NCI-H460 (cell line): Measurements from ENCODE around the gene ANKRD60. TPM values are rescaled to one million over a fixed set of nuclear protein-coding genes. Genes with fewer than 3 reads are reported as not detected.

ENCODE experiments used
- DNase-seq: peaks from one replicate; pipeline ENCODE4 v3.0.0-alpha.2; 2016; ENCODE audit warnings: low read depth; ENCODE audit errors: extremely low read depth
- polyA plus RNA-seq: library from polyadenylated mRNA; depleted of rRNA; stranded (reverse); fragments of >200 nt; gene quantifications from 2 replicates; pipeline ENCODE4 v1.2.3, GENCODE V29; 2014; cell fraction: nucleus; rRNA removed
- total RNA-seq: library from RNA; depleted of rRNA; stranded (reverse); fragments of >200 nt; shearing (Covaris generic); gene quantifications from 2 replicates; pipeline ENCODE4 v1.2.3, GENCODE V29; 2014; rRNA removed

Gene ANKRD60, protein sequence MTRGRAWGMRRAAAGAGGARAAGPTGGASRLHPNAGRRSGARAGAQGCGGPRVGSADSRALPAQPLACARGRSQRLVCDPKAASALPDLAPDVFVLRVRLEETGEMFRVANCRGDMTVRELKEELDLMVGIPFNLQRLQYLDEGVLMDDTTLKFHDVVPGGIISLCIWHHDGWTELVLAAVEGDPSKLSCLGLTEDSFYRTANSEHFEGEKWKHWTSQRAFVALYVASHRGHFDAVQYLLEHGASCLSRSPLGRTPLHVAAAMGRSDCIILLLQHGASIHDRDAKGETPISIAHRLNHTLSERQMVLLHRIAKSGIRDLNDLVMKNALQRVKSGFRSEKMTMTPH
- total RNA-seq = not detected in 2 replicates
- not detected in 2 replicates for polyA plus RNA-seq

DNA sequence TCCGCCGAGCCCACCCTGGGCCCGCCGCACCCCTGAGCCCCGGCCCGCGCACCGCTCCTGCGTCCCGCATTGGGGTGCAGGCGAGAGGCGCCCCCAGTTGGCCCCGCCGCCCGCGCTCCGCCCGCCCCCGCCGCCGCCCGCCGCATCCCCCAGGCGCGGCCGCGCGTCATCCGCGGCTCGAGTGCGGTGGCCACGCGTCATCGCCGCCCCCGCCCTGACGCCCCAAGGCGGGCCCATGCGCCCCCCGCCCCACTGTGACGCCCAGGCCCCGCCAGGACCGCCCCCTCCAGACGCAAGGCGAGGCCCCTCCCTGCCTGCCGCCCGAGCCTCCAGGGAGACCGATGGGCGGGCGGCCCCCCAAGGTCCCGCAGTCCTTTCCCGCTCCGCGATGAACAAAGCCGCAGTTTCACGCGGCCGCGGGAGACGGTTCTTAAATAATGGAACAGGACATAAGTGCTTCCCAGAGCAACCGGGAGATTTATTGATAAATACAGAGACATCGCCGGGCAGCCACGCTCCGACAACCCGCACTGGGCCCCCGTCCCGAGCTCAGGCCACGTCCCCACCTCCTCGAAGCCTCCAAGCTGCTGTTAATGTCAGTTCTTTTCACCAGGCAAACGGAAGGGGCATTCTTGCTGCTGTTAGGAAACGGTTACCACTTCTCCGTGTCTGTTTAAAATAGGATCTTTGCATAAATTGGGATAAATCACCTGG is at the start of gene ANKRD60:
Gene ANKRD60, minus strand, starts transcription at position 170 of the 714 bp plus-strand sequence. Its CDS starts 0 bp downstream, at position 170.
- DNase-seq = no peak

DNA sequence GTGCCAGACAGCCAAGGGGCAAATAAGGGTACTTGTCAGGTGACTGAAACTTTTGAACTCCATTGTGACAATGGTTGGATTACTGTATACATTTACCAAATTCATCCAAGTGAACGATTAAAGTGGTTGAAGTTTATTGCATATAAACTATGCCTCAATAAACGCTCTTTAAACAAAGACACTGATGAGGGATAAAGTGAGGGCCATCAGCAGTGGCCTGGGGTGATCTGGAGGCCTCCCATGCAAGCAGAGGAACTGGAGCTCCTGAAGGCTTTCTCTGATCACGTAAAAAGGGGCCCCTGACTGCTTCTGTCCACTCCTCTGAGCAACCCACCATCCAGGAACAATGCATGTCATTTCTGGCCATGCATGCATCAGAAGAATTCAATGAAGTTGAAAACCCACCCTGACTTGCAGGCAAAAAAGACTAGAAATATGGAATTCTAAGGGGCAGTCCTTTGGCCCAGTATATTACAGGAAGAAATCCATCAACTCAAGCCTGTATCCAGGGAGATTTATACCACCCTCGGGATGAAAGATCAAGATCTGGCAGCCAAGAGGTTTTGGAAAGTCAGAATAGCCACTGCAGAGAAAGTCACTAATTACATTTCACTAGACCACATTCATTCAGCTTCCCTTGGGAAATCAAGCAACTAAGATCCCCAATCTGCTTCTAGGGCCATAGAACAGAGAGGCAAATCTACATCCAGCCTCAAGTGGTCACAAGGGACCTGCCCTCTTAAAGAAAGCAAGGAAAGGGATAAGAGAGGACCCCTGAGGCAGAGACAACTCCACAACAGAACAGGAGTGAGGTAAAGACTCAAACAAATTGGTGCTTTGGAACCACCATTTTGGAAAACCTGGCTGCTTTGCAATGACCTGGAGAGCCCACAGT is 49.4 kb upstream of the ANKRD60 start:
- no peak for DNase-seq

DNA sequence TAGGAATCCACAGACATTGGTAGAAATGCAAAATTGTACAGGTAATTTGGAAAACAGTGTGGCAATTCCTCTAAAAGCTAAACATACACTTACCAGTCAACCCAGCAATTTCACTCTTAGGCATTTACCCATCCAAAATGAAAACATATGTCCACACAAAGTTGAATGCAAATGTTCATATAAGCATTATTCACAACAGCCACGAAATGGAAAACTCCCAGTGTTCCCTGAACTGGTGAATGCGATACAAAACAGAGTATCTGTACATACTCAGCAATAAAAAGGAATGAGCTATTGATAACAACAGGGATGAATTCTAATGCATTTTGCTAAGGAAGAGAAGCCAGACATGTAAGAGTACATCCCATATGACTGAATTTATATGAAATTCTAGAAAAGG is 48.7 kb upstream of the ANKRD60 start:
- DNase-seq = no peak

DNA sequence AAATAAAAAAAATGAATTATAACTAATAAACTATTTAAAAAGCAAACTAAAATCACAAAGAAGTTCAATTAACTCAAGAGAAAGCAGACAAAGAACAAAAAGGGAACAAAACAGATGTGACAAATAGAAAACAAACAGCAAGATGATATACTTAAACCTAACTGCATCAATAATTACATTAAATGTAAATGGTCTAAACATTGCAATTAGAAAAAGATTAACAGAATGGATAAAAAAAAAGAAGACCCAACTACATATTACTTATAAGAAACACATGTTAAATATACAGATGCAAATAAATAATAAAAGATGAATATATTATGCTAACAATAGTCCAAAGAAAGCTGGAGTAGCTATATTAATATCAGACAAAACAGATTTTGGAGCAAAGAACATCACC is 45.9 kb upstream of the ANKRD60 start:
- DNase-seq = no peak

DNA sequence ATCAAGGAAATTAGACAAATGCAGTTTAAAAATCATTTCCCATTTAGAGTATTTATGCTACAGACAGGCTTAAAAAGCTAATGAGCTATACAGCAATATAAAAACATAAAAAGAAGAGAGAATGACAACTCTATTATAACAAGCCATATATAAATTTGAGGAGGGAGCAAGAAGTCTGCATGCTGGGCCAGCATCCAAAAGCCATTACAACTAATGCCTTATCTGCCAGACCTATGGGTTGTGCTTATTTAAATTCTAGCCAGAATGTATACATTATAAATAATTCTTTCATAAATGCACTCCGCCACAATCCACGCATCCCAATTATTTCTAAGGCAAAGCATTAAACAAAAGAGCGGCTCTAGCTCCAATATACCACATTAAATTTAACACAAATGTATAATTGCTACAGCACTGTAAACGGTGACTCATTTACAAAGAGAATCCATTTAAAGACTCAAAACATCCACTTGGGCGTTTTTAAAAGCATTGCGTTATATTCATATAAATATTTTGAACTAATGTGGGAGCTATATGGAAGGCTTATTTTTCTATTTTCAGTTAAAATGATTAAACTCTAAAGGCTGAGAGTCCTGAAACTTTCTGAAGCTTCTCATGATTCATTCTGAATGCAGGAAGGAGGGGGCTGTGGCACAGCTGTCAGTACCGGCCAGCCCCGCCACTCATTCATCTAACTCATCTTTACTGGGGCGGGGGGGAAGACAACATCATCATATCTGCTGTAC is 43.3 kb upstream of the ANKRD60 start:
- DNase-seq = no peak

DNA sequence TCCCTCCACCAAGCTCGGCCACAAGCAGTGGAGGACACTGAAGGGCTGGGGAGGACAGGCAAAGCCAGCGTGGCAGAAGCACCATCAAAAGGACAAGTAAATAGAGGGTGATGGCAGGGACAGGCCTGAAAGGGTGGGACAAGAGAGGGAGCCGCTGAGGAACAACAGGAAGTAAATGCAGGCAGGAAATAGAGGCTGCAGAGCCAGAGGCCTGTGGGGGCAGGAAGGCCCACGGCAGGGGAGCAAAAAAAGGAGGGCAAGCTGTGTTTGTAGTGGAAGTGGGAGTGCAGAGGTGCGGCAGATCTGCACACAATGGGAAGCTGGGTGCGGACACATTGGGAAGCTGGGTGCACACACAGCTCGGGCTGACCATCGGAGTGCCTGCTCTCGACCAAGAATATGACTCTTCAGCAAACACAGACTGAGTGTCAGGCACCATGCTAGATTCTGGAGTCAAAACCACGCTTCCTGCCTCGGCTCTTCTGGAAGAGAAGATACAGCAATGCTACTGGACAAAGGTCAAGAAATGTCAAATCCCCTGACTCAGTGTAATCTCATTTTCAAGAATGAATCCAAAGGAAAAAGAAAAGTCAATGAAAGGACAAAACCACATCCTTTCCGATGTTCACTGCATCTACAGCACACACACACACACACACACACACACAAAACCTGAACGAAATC is 40.6 kb upstream of the ANKRD60 start:
- no peak for DNase-seq

DNA sequence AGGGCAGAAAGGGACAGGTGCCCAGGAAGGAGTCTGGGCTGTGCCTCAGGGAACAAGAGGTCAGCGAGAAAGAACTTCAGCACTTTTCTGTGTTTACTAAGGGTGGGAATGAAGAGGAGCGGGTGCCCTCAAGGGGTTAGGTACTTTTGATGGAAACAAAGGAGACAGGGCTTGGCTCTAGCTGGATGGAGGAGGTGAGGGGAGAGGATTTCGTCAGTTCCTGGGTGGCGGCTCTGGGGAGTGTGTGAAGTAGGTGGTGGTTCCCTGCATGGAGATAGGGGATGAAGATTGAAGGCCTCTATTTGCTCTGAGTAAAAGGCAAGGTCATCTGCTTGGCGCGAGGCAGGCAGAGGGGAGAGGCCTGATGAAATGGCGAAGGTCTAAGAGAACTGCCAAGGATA is 40.0 kb upstream of the ANKRD60 start:
- DNase-seq = no peak

DNA sequence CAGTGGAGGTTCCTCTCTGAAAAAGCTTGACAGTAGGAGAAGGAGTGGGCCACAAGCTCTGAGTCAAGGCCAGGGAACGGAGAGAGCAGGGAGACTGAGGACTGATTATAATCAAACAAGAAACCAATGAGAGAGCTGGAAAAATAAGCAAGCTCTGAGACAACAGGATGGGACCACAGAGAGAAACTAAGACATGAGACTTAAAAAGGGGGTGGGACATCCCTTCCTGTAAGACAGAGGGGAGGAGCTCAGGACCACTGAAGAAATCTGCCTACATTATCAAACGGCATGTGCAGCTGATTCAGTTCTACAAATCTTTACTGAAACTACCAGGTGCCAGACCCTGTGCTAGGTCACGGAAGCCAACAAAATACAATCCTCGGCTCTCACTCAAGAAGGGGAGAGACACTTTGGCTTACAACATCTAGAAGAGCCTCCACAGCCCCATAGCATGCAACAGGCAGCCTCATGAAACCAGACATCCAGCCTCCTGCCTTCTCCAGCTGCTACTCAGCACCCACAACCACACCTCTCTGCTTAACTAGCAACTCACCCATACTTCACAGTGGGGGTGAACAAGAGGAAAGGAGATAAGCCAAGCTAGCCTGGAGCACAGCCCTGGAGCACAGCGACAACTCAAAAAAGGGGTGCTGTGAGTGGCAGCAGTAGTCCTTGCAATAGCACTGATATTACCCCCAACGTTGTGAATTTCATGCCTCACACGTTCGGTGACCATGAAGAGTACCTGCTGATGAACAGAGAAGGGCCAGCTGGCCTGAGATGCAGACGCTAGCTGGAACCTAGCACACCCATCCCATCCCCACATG is 39.1 kb upstream of the ANKRD60 start:
- DNase-seq = no peak

DNA sequence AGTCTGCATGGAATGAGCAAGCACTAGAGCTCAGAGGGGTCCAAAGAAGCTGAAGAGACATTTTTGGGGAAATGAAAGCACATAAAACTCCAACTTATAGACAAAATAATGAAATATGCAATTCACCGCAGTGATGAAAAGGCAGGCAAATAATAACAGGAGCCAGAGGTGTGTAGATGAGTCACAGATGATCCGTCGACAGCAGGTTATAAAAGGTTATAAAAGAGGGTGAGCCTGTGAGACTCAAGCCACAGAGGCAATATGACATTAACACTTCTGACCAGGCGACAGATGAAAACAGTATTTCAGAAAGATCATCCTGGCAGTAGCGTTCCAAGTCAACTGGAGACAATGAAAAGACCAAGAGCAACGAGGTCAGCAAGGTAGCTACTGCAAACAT is 35.8 kb upstream of the ANKRD60 start:
- DNase-seq = no peak

DNA sequence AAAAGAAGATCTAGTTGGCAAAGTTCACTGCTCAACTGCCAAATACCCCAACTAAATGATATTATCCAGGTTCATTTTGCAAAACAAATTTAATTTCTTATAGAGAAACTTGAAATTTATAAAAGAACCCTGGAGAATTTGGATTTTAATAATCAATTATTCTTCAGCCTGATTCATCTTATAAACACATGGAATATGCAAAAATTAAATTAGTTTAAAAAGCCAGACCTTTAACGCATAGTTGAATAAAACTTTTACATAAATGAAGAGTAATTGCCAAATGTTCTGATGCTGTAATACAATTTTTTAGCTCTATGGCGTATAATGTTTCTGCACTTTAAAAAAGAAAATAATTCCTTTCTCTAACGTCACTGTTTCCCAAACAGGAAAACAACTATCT is 33.2 kb upstream of the ANKRD60 start:
- no peak for DNase-seq

DNA sequence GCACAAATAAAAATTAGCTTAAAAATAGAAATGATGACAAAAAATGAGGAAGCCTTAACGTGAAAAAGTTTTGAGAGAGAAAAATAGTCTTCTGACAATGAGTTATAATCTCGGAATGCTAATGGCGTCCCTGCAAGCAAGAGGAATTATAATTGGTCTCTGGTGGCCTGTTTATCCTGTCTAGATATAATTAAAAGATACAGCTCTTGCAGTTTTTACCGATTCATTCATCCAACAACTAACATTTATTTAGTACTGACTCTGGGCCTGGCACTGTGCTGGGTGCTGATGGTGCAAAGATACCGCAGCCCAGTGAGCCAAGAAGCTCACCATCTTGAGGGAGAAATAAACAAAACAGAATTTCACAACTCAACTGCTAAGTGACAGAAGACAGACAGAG is 31.6 kb upstream of the ANKRD60 start:
- DNase-seq = no peak

DNA sequence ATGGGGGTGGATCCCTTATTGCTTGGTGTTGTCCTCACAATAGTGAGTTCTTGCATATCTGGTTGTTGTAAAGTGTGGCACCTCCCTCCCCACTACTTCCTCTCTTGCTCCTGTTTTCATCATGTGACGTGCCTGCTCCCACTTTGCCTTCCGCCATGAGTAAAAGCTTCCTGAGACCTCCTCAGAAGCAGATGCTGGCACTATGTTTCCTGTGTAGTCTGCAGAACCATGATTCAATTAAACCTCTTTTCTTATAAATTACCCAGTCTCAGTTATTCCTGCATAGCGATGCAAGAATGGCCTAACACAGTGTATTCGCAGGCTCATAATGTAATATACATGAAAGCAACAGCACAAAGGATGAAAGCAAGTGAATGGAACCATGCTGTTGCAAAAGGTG is 28.4 kb upstream of the ANKRD60 start:
- DNase-seq = no peak

DNA sequence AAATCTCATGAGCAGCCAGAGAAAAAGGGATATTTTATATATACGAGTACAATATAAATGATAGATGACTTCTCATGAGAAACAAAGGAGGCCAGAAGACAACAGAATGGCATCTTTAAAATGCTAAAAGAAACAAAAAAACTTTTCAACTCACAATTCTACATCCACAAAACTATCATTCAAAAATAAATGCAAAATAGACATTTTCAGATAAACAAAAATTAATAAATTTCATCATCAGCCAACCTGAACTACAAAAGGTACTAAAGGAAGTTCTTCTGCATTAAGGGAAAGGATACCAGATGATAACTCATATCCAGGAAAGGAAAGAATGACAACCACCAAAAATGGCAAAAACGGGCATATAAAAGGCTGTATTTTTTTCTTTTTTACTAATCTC is 27.9 kb upstream of the ANKRD60 start:
- no peak for DNase-seq

DNA sequence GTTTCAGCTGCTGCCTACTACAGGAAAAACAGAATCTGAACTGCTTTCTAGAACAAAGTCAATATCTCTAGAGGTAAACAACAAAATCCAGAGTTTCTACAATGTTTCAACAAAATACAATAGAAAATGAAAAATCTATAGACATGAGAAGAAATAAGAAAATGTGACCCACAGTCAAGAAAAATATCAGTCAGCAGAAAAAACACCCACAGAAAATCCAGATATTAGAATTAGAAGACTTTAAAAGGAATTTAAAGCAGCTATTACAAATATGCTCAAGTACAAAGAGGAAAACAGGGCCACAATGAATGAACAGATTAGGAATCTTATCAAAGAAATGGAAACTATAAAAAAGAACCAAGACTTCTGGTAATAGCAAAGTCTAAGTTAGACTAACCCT is 26.4 kb upstream of the ANKRD60 start:
- DNase-seq = no peak

DNA sequence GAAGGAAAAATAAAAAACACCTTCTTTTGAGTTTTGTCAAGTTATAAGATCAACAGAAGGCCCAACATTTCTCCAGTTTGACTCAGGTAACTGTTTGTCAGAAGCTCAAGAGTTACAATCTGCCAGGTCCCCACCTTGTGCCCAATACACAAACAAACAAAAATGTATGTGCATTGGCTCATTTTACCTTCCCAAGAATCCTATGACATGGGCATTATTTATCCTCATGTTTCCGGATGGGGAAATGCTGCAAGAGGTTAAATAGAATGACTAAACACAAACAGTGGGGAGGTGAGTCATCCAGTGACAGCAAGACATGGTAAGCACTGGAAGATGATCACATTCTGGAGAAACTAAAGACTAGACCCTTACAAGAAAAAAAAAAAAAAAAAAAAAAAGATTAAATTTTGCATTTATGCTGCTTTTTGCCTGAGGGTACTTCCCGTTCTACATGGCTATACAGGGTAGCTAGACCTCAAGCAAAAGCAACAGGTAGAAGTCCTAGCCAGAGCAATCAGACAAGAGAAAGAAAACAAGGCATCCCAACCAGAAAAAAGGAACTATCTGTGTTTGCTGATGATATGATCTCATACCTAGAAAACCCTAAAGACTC is 23.6 kb upstream of the ANKRD60 start:
- DNase-seq = peak; percentile 93

DNA sequence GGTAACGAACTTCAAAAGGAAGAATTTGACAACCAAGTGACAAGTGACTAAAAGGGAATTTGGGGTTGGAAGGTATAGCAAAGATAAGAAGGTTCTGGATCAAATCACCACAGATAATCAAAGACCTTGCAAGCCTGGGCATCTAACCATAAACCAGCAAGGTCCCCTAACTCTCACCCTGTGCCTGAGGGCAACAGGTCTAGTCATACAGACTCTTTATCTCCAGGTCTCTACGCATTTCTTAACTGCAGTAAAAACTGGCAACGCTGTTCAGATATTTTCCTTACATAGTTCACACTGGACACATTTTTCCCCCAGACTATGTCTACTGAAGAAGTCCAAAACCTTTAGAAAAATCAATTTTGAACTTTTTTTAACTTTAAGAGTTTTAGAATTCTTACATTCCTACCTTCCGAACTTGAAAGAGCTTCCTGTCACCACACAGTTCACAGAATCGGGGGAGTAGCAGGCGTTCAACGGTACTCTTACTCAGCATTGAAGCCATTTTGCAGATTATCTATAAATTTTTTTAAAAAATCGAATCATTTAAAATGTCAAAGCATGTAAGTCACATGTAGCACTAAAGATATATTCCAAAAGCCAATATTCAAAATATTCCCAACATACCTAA is 23.0 kb upstream of the ANKRD60 start:
- DNase-seq = no peak

DNA sequence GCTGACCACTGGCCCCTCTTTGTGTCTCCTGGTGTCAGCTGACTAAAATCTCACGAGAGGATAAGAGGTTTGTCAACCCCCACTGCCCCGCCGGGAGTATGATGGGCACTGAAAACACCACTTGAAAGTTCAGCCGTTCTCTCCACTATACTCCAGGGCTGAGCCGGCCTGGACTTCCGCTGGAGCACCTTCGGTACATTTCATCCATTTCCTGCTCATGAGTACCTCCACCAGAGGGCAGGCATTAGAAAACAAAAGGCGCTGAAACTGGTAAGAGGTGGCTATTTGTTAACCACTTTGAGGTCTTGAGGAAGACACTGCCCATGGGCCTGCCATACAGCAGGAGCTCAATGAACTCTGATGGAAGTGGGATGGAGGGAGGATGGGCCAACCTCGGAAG is 17.9 kb upstream of the ANKRD60 start:
- peak; percentile 37 for DNase-seq

DNA sequence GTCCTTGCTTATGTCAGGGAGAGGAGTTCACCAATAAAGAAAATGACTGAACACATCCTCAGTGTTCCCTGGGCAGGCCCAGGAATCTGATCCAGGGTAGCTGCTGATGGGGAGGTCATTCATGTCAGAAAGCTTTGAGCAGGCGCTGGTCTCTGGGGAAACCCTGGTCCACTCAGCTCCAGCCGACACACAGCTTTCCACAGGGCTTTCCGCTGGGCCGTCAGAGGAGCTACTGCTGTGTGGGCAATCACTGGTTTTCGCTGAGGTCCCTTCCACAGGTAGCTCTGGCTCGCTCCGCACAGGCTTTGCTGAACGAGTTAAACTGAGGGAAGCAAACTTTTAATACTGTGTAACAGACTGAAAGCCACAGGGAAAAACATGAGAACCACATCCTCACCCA is 17.5 kb upstream of the ANKRD60 start:
- DNase-seq = no peak
